Skeletal muscle satellite cell (primary cell): Measurements from ENCODE around the gene PPP4C.

Experiments used
- H3K27me3 ChIP-seq: 2 replicates; pipeline ENCODE4 v1.7.0; 2013; ENCODE audit warnings: low read length; ENCODE audit not compliant: control insufficient read depth, insufficient read depth
- H3K36me3 ChIP-seq: 2 replicates; pipeline ENCODE4 v1.7.0; 2013; ENCODE audit warnings: mild to moderate bottlenecking, control low read depth, low read length; ENCODE audit not compliant: insufficient read depth
- H3K4me1 ChIP-seq: 2 replicates; pipeline ENCODE4 v1.7.0; 2013; ENCODE audit warnings: low read length; ENCODE audit not compliant: control insufficient read depth, insufficient read depth
- H3K4me2 ChIP-seq: 2 replicates; pipeline ENCODE4 v1.7.0; 2013; ENCODE audit warnings: mild to moderate bottlenecking, low read length
- H3K4me3 ChIP-seq: 2 replicates; pipeline ENCODE4 v1.7.0; 2013; ENCODE audit warnings: low read length
- H3K9ac ChIP-seq: 2 replicates; pipeline ENCODE4 v1.7.0; 2013; ENCODE audit warnings: mild to moderate bottlenecking, low read depth, low read length, moderate library complexity
- H3K9me3 ChIP-seq: replicated peaks from 2 replicates; pipeline ENCODE4 v1.7.0; 2013; ENCODE audit warnings: mild to moderate bottlenecking, control low read depth, low read length

Gene PPP4C

DNA sequence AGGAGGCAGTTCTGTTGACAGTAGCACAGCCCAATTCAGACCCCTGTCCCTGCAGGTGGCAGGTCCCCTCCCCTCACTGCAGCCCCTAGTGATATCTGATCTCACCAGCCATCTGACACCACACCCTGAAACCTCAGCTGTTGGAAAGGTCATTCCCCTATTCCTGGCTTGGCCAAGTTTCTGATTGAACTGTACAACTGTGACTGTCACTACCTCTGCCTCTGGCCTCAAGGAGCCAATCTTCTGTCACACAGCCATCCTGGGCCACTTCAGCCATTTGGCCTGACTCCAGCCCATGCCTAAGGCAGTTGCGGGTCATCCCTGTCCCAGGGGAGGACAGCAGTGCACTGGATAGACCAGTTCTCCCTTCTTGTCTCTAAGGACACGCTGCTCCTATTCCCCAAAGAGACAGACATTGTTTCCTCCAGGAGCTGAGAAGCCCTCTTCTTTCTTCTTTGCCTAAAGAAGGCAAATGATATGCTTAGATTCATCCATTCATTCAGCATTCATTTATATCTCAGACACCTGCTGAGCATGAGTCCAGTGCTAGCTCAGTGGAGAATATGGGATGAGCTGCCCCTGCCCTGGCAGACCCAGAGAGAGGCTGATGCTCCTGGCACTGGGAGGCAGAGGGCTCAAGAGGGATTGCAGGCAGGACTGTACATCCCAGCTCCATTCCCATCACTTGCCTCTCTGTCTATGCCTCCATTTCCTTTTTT, 14.8 kb upstream of the PPP4C start:
- H3K9me3 ChIP-seq = no peaks in the 10 kb centered on the region
- no peak overlapping the region for H3K4me2 ChIP-seq
- H3K27me3 ChIP-seq = no peaks in the 10 kb centered on the region
- H3K9ac ChIP-seq = no peak overlapping the region
- H3K4me1 ChIP-seq = peaks cover 15% of the 10 kb centered on the region
- peaks cover 3% of the 10 kb centered on the region for H3K36me3 ChIP-seq
- no peak overlapping the region for H3K4me3 ChIP-seq

GRCh38 chr16:30063278-30063892, 12.4 kb upstream of the PPP4C start:
- Histone ChIP-seq H3K36me3 (peaks cover 26% of the 10 kb centered on the region), H3K4me2 (peak overlapping the region; percentile 92), H3K4me3 (peak overlapping the region; percentile 76), H3K9ac (peak overlapping the region; percentile 89), H3K27me3 (no peaks in the 10 kb centered on the region), H3K9me3 (no peaks in the 10 kb centered on the region), H3K4me1 (peaks cover 28% of the 10 kb centered on the region)

DNA sequence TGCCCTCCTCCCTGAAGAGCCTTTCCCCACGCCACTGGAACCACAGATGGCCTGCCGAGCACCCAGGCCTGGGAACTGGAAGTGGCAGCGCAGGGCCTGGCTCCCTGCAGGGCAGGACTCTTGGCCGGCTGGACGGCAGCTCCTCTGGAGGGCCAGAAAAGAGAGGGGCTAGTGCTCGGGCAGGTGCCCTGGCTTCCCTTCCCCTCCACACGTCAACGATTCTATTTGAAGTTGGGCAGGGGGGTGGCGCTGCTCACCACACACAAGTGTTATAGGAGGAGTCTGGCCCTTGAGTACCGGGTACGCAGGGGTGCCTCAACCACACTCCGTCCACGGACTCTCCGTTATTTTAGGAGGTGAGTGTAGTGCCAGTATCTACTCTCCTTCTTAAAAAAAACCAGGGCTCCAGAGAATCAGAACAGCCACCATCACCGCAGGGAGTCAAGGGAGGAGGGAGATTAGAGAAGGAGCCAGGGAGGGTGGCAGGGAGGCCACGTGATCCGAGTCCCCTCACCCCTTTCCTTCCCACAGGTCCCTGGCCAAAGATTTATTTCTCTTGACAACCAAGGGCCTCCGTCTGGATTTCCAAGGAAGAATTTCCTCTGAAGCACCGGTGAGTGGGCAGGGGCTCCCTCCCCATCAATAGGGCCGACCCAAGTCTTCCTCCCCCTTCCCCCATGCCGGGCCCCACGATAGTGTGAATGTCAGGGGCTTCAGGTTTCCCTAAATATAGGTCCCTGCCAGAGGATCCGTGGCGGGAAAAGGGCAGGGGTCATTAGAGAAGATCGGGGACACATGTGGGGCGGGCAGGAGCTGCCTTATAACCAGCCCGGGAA, 11.7 kb upstream of the PPP4C start:
- Histone ChIP-seq H3K4me1 (peaks cover 35% of the 10 kb centered on the region), H3K27me3 (no peaks in the 10 kb centered on the region), H3K9me3 (no peaks in the 10 kb centered on the region), H3K4me2 (peak overlapping the region; percentile 92), H3K36me3 (peaks cover 33% of the 10 kb centered on the region), H3K9ac (peak overlapping the region; percentile 89), H3K4me3 (peak overlapping the region; percentile 76)

GRCh38 chr16:30064729-30065101, 11.1 kb upstream of the PPP4C start:
- Histone ChIP-seq H3K9ac (peak overlapping the region; percentile 89), H3K9me3 (no peaks in the 10 kb centered on the region), H3K36me3 (peaks cover 39% of the 10 kb centered on the region), H3K4me1 (peaks cover 42% of the 10 kb centered on the region), H3K27me3 (no peaks in the 10 kb centered on the region), H3K4me2 (peak overlapping the region; percentile 92), H3K4me3 (peak overlapping the region; percentile 76)

DNA sequence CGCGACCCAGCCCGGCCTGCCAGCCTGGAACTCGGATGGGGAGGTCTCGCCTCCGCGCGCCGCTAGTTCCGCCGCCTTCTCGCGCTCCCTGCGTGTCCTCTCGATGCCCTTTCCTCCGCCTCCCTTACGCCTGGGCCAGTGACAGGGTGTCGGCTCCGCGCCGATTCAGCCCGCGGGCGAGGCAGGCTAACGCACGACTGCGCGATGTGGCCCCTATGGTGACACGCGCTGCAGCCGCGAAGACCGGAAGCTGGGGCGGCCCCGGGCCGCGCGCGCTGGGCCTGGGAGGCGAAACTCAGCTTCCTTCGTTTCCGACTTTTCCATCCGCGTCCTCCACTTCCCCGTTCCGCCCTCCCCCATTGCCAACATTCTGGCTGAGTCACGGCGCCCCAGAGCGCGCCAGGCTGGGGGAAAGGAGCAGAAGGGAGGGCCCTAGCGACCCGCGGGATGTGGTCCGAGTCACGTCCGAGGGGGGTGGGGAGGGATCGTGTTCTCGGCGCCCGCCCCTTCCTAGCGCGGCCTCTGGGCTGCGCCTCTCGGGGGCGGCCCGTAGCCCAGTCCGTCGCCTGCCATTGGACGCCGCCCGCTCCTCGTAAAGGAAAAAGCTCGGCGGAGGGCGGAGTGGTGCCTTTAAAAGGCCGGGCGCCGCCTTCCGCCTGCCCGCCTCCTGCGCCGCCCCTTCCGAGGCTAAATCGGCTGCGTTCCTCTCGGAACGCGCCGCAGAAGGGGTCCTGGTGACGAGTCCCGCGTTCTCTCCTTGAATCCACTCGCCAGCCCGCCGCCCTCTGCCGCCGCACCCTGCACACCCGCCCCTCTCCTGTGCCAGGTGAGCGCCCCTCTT, 10.5 kb upstream of the PPP4C start, which contains the start of gene ALDOA:
ALDOA (plus strand) TSS at position 659 of the 841 bp plus-strand sequence. CDS start 1,138 bp downstream, outside the sequence.
- Histone ChIP-seq H3K4me3 (peak within 1 kb of the TSS; percentile 93), H3K9ac (peak within 1 kb of the TSS; percentile 94), H3K4me1 (peaks cover 48% of the 10 kb centered on the region)

GRCh38 chr16:30065943-30066760, 9.6 kb upstream of the PPP4C start:
- H3K4me1 ChIP-seq = peaks cover 50% of the 10 kb centered on the region

More for the DNA sequence above, 10.5 kb upstream of the PPP4C start, which contains the start of gene ALDOA:
- Histone ChIP-seq H3K4me2 (peak within 1 kb of the TSS; percentile 99), H3K27me3 (no peaks in the 10 kb centered on the region), H3K9me3 (no peaks in the 10 kb centered on the region), H3K36me3 (peaks cover 45% of the 10 kb centered on the region)

GRCh38 chr16:30066761-30067583, 8.8 kb upstream of the PPP4C start:
- no peaks in the 10 kb centered on the region for H3K9me3 ChIP-seq
- peak overlapping the region; percentile 93 for H3K4me3 ChIP-seq
- H3K27me3 ChIP-seq = no peaks in the 10 kb centered on the region
- H3K36me3 ChIP-seq = peaks cover 62% of the 10 kb centered on the region
- H3K4me2 ChIP-seq = peak overlapping the region; percentile 99
- H3K4me1 ChIP-seq = peaks cover 50% of the 10 kb centered on the region
- peak overlapping the region; percentile 94 for H3K9ac ChIP-seq

More at GRCh38 chr16:30065943-30066760, 9.6 kb upstream of the PPP4C start:
- Histone ChIP-seq H3K27me3 (no peaks in the 10 kb centered on the region), H3K4me2 (peak overlapping the region; percentile 99), H3K36me3 (peaks cover 53% of the 10 kb centered on the region), H3K4me3 (peak overlapping the region; percentile 93), H3K9ac (peak overlapping the region; percentile 94), H3K9me3 (no peaks in the 10 kb centered on the region)

GRCh38 chr16:30067584-30067916, 8.2 kb upstream of the PPP4C start:
- Histone ChIP-seq H3K9ac (peak overlapping the region; percentile 94), H3K9me3 (no peaks in the 10 kb centered on the region), H3K36me3 (peaks cover 67% of the 10 kb centered on the region), H3K27me3 (no peaks in the 10 kb centered on the region), H3K4me3 (peak overlapping the region; percentile 93), H3K4me2 (peak overlapping the region; percentile 99), H3K4me1 (peaks cover 50% of the 10 kb centered on the region)

DNA sequence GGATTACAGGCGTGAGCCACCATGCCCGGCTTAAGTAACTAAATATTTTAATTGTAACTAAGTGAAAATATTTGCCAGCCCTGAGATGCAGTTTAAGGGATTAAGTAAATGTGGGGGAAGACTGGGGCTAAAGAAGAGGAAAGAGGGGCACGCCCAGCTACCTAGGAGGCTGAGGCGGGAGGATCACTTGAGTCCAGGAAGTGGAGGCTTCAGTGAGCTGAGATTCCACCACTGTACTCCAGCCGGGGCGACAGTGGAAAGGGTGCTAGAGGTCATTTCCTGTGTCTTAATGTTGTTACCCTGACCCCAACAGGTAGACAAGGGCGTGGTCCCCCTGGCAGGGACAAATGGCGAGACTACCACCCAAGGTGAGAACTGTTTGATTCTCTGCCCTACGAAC, 7.5 kb upstream of the PPP4C start:
- Histone ChIP-seq H3K36me3 (peaks cover 68% of the 10 kb centered on the region), H3K9me3 (no peaks in the 10 kb centered on the region), H3K4me1 (peaks cover 47% of the 10 kb centered on the region), H3K27me3 (no peaks in the 10 kb centered on the region), H3K4me3 (peak overlapping the region; percentile 12), H3K9ac (peak overlapping the region; percentile 26), H3K4me2 (peak overlapping the region; percentile 60)
